HG03280 (cell line): ENCODE measurements around the gene MRPL45.
"Not testable (repeated sequence)": the region's sequence is repeated elsewhere in the genome, so short reads cannot be mapped to it uniquely, and the experiment has no call there.

Source experiments
- ATAC-seq: cut with Tn5 transposase; IDR thresholded peaks from one replicate; pipeline ENCODE4 v1.9.1; 2021; ENCODE audit warnings: mild to moderate bottlenecking, moderate library complexity; ENCODE audit not compliant: unreplicated experiment

Gene MRPL45

DNA sequence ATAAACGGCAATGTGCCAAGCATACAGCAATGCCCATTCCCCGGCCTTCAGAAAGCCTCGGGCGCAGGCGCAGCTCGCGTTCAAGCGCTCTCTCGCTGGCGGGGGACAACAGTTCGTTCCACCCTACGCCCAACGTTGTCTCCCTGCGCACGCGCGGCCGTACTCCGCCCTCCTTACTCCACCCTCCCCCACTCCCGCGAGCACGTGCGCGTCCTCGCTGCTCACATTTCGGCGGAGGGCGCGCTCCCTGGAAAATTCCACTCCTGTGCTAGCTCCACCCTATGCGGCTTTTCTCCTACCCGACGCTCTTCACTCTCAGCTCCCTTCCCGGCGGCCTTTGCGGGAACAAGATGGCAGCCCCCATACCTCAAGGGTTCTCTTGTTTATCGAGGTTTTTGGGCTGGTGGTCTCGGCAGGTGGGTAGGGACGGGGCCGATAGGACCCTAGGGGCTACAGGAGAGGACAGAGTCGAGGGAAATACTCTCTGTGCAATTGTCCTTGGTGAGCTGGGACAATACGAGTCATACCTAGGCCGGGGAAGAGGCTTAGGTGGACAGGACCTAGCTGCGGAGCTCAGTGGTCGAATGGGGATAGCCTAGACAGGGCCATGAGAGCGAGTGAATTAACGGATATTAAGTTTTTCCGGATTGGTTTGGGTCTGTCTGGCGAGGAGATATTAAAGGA, at the start of gene MRPL45:
Gene MRPL45 (plus strand): TSS at position 335 of the 684 bp plus-strand sequence. CDS start 16 bp downstream, at position 351.
- peak; percentile 98 for ATAC-seq

- ATAC-seq: not testable (repeated sequence)
Observed at GRCh38 chr17:38253191-38253590, 43.8 kb upstream of the MRPL45 start.

DNA sequence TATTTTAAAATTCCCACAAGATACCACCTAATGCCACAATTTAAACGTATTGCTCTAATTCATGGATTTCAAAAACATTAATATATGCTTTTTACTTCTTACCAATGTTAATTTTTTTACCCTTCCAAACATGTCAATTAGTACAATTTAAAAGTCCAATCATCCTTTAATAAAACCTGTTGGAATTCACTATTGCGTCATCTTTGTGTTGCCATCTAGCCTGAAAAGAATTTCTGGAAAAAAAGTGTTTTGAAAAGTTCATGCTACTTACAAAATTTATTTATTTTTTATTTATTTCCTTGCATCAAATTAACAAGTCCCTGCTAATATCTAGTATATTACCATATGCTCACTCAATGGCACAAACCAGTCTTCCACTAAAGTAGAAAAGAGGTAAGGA, 42.6 kb upstream of the MRPL45 start:
- ATAC-seq: not testable (repeated sequence)

GRCh38 chr17:38257013-38257621, 39.9 kb upstream of the MRPL45 start:
- peak; percentile 79 for ATAC-seq

DNA sequence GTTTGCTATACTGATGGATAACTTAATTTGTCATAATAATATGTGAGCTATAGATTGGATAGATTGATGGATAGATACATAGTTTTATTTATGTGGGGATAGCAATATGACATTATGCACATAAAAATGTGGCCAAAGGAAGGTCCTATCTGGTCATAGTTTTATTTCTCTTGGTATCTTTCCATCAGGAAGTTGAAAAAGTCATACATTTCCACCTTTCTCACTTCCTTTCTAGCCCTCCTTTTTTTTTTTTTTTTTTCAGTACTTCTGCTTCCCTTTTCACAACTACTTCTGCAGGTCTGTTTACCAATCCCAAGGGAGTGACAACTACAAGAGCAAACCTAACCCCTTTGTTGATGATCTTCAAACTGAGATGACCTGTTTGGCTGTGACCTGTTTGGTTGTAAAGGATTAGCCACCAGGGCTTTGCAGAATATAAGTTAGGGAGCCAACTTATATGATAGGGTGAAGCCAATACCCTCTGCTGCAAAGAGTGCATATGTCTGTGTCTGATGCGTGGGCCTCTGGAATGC, 30.9 kb upstream of the MRPL45 start:
- ATAC-seq: not testable (repeated sequence)

DNA sequence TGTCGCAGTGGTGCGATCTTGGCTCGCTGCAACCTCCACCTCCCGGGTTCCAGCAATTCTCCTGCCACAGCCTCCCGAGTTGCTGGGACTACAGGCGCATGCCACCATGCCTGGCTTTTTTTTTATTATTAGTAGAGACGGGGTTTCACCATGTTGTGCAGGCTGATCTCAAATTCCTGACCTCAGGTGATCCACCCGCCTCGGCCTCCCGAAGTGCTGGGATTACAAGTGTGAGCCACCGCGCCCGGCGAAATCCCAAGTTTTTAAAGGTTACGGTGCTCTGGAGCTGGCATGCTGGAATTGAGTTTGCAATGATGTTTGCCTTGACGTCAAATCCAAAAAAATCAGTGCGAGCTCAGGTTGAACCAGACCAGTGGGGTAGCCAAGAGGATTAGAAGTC, 30.4 kb upstream of the MRPL45 start:
- ATAC-seq: not testable (repeated sequence)

- ATAC-seq: not testable (repeated sequence)
Observed at GRCh38 chr17:38268138-38268537, 28.8 kb upstream of the MRPL45 start.

GRCh38 chr17:38269045-38269444, 27.9 kb upstream of the MRPL45 start:
- not testable (repeated sequence) for ATAC-seq

DNA sequence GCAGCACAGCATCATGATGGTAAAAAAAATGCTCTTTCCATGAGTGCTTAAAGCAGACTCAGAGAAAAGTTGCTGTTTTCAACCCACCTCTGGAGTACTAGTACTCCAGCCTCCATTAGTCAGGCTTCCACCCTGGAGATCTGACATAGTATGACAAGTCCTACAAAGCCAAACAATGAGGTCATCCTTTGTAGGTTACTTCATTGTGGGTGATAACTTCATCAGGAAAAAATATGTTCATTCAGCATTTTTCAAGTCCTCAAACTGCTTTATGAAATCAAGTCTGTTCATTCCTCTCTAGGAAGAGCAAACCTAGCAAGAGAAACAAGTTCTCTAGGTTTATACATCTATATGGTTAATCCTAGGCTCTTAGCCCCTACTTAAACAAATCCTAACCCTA, 27.4 kb upstream of the MRPL45 start:
- not testable (repeated sequence) for ATAC-seq

- not testable (repeated sequence) for ATAC-seq
Observed at GRCh38 chr17:38285994-38286393, 11.0 kb upstream of the MRPL45 start.

- not testable (repeated sequence) for ATAC-seq
Observed at GRCh38 chr17:38286501-38287091, 10.4 kb upstream of the MRPL45 start.

GRCh38 chr17:38288217-38288827, 8.6 kb upstream of the MRPL45 start:
- ATAC-seq: not testable (repeated sequence)

DNA sequence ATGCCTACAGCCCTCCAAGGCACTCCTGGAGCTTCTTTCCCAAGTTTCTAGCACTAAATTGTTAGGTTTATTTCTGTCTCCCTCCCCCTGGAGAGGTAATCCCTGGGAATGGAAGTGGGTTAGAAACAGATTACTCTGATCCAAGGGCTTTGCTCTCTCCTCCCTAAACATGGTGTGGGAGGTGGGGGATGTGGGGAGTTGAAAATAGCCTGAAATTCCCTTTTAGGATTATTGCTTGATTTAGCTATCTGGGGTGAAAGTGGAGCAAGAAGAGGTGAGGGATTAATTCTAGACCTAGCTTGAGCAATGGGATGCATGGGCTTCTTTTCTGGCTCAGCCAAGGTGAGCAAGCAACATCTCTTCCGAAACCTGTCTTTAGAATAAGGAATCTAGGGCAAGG, 7.2 kb upstream of the MRPL45 start:
- not testable (repeated sequence) for ATAC-seq

- ATAC-seq: not testable (repeated sequence)
Observed at GRCh38 chr17:38295602-38296365, 1.2 kb upstream of the MRPL45 start.

DNA sequence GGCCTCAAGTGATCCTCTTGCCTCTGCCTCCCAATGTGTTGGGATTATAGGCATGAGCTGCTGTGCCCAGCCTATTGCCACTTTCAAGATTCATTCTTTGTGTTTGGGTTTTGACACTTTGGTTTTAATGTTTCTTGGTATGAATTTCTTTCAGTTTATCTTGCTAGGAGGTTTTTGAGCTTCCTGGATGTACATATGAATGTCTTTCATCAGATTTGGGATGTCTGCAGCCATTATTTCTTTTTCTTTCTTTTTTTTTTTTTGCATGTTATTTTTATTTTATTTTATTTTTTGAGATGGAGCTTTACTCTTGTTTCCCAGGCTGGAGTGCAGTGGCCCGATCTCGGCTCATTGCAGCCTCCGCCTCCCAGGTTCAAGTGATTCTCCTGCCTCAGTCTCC, 18.5 kb downstream of the MRPL45 start:
- ATAC-seq: no peak

- ATAC-seq: no peak
Observed at GRCh38 chr17:38317081-38317480, 20.1 kb downstream of the MRPL45 start.

- ATAC-seq: no peak
Observed at GRCh38 chr17:38320482-38320881, 23.5 kb downstream of the MRPL45 start.

DNA sequence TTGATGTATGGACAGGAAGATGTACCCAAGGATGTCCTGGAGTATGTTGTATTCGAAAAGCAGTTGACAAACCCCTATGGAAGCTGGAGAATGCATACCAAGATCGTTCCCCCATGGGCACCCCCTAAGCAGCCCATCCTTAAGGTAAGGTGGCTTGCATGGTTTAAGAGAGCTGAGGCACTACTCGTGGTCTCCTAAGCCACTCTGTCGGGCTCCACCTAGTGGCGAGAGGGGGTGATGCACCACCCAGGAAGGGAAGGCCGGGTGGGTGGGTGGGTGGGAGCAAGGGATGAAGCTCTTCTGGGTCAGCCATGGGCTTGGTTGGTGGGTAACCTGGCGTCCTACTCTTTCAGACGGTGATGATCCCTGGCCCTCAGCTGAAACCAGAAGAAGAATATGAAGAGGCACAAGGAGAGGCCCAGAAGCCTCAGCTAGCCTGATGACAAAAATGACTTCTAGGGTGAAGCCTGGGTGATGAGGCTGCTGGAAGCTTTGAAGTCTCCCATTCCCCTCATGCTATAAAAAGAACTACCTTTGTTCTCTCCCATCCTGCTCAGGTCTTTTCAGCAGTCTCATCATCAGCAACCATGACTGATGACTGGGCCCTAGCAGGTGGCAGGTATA, 25.3 kb downstream of the MRPL45 start:
- no peak for ATAC-seq

- ATAC-seq: no peak
Observed at GRCh38 chr17:38322897-38323296, 25.9 kb downstream of the MRPL45 start.

GRCh38 chr17:38324141-38324697, 27.3 kb downstream of the MRPL45 start:
- no peak for ATAC-seq
